HEK293T (cell line): ENCODE results near the gene CT45A10.
"Not testable (repeated sequence)": the region's sequence is repeated elsewhere in the genome, so short reads cannot be mapped to it uniquely, and the experiment has no call there.

Source experiments
- CTCF ChIA-PET: fragments of 350-600 bp; formaldehyde crosslinking; extraction: SDS; loops from one replicate; lab custom pipeline; 2021; ENCODE audit warnings: antibody characterized with exemption, inconsistent platforms; lab: Yijun Ruan, JAX
- POLR2A ChIA-PET: fragments of 350-600 bp; formaldehyde crosslinking; extraction: SDS; loops from one replicate; lab custom pipeline; 2020; ENCODE audit warnings: antibody characterized with exemption, inconsistent platforms; lab: Yijun Ruan, JAX
- DNase-seq: peaks from one replicate; pipeline ENCODE4 v3.0.0; 2012; ENCODE audit warnings: mixed read lengths; ENCODE audit errors: extremely low spot score
- ARNT ChIP-seq: fragments of 450-650 bp; IDR thresholded peaks from 2 replicates; pipeline ENCODE4 v1.6.1; 2017; ENCODE audit warnings: mild to moderate bottlenecking
- BHLHE40 ChIP-seq: fragments of 450-650 bp; IDR thresholded peaks from 2 replicates; pipeline ENCODE4 v1.6.1; 2016; ENCODE audit warnings: mild to moderate bottlenecking, moderate library complexity, borderline replicate concordance
- CTBP1 ChIP-seq: fragments of 450-650 bp; IDR thresholded peaks from 2 replicates; pipeline ENCODE4 v1.6.1; 2016; ENCODE audit warnings: borderline replicate concordance
- ELF4 ChIP-seq: fragments of 450-650 bp; IDR thresholded peaks from 2 replicates; pipeline ENCODE4 v1.6.1; 2017; ENCODE audit warnings: antibody characterized with exemption
- FOXA1 ChIP-seq: fragments of 450-650 bp; IDR thresholded peaks from 2 replicates; pipeline ENCODE4 v1.6.1; 2016; ENCODE audit warnings: mild to moderate bottlenecking
- FOXK2 ChIP-seq: fragments of 450-650 bp; IDR thresholded peaks from 2 replicates; pipeline ENCODE4 v1.6.1; 2016; ENCODE audit warnings: mild to moderate bottlenecking
- FOXM1 ChIP-seq: fragments of 450-650 bp; IDR thresholded peaks from 2 replicates; pipeline ENCODE4 v1.6.1; 2017; ENCODE audit warnings: mild to moderate bottlenecking, borderline replicate concordance
- HDGF ChIP-seq: fragments of 450-650 bp; IDR thresholded peaks from 2 replicates; pipeline ENCODE4 v1.6.1; 2017; ENCODE audit warnings: antibody characterized with exemption, borderline replicate concordance
- L3MBTL2 ChIP-seq: fragments of 450-650 bp; conservative IDR thresholded peaks from 2 replicates; pipeline ENCODE4 v1.6.1; 2016; ENCODE audit warnings: mild to moderate bottlenecking
- LEF1 ChIP-seq: fragments of 450-650 bp; IDR thresholded peaks from 2 replicates; pipeline ENCODE4 v1.6.1; 2017; ENCODE audit warnings: mild to moderate bottlenecking, borderline replicate concordance
- NFRKB ChIP-seq: fragments of 450-650 bp; IDR thresholded peaks from 2 replicates; pipeline ENCODE4 v1.6.1; 2016; ENCODE audit warnings: mild to moderate bottlenecking, moderate library complexity
- PKNOX1 ChIP-seq: fragments of 450-650 bp; IDR thresholded peaks from 2 replicates; pipeline ENCODE4 v1.6.1; 2016
- SP1 ChIP-seq: fragments of 450-650 bp; IDR thresholded peaks from 2 replicates; pipeline ENCODE4 v1.6.1; 2017
- SUZ12 ChIP-seq: fragments of 450-650 bp; IDR thresholded peaks from 2 replicates; pipeline ENCODE4 v1.6.1; 2016; ENCODE audit warnings: mild to moderate bottlenecking
- TARDBP ChIP-seq: fragments of 450-650 bp; IDR thresholded peaks from 2 replicates; pipeline ENCODE4 v1.6.1; 2016
- ZNF384 ChIP-seq: fragments of 450-650 bp; IDR thresholded peaks from 2 replicates; pipeline ENCODE4 v1.6.1; 2016

Gene CT45A10

GRCh38 chrX:135893294-135893817, at the start of gene CT45A10, which contains the start of gene SAGE1:
TSS of gene CT45A10 (minus strand) at chrX:135893444. CDS start at chrX:135885344, 8,100 bp downstream.
TSS of gene SAGE1 (plus strand) at chrX:135893716. CDS start at chrX:135896243, 2,527 bp downstream.
- ChIA-PET POLR2A (no interaction called here), CTCF (no interaction called here)
- TF ChIP-seq BHLHE40 (no peak), L3MBTL2 (no peak), LEF1 (no peak), HDGF (no peak), FOXK2 (no peak), ARNT (no peak), FOXM1 (no peak), NFRKB (no peak), PKNOX1 (no peak), FOXA1 (no peak), ELF4 (no peak), SP1 (no peak)
- DNase-seq = peak; percentile 6

- TF ChIP-seq L3MBTL2 (no peak), ELF4 (no peak), ZNF384 (no peak), CTBP1 (no peak), BHLHE40 (no peak), FOXM1 (no peak), SP1 (no peak), SUZ12 (no peak), NFRKB (no peak), FOXK2 (no peak), FOXA1 (no peak), ARNT (no peak), LEF1 (no peak), PKNOX1 (no peak)
- ChIA-PET CTCF (interaction anchor here (0.7 to 1.7 kb wide), 7 partner anchors 12 to 195 kb away, joined by 3 to 7 read pairs (median 4); no protein-coding TSS in a partner anchor), POLR2A (no interaction called here)
- peak; percentile 49 for DNase-seq
These were observed 38.6 kb upstream of the CT45A10 start for GRCh38 chrX:135931644-135932487.

GRCh38 chrX:135927897-135928296, 34.7 kb upstream of the CT45A10 start:
- CTCF ChIA-PET = no interaction called here
- TF ChIP-seq ELF4 = no peak
- TF ChIP-seq FOXA1 = no peak
- TF ChIP-seq L3MBTL2 = no peak
- TF ChIP-seq FOXK2 = no peak
- no peak for TF ChIP-seq CTBP1
- TF ChIP-seq ZNF384 = no peak
- no peak for TF ChIP-seq ARNT
- DNase-seq = no peak
- POLR2A ChIA-PET = no interaction called here

- CTCF ChIA-PET = no interaction called here
- DNase-seq = peak; percentile 34
- POLR2A ChIA-PET = no interaction called here
- TF ChIP-seq CTBP1 = no peak
- no peak for TF ChIP-seq FOXA1
- TF ChIP-seq FOXK2 = no peak
- no peak for TF ChIP-seq ARNT
- TF ChIP-seq L3MBTL2 = no peak
- no peak for TF ChIP-seq ZNF384
- TF ChIP-seq BHLHE40 = no peak
- no peak for TF ChIP-seq LEF1
- no peak for TF ChIP-seq PKNOX1
- no peak for TF ChIP-seq NFRKB
- TF ChIP-seq SP1 = no peak
- no peak for TF ChIP-seq ELF4
- TF ChIP-seq HDGF = no peak
- TF ChIP-seq TARDBP = no peak
- TF ChIP-seq SUZ12 = no peak
- no peak for TF ChIP-seq FOXM1
These were observed 30.1 kb upstream of the CT45A10 start for GRCh38 chrX:135923353-135923752.

- CTCF ChIA-PET = interaction anchor here (2.1 kb wide), 1 partner anchor 11 kb away, joined by 7 read pairs; no protein-coding TSS in a partner anchor
- POLR2A ChIA-PET, DNase-seq: not testable (repeated sequence)
These were observed 27.3 kb upstream of the CT45A10 start for GRCh38 chrX:135920516-135920915.

- CTCF ChIA-PET = no interaction called here
- TF ChIP-seq CTBP1 (no peak), ARNT (no peak), SP1 (no peak), BHLHE40 (no peak), ELF4 (no peak), SUZ12 (no peak), PKNOX1 (no peak), ZNF384 (no peak), HDGF (no peak), FOXM1 (no peak), NFRKB (no peak), L3MBTL2 (no peak), LEF1 (no peak)
- POLR2A ChIA-PET = no interaction called here
- DNase-seq = no peak
These were observed 21.2 kb upstream of the CT45A10 start for GRCh38 chrX:135914404-135914803.
